Left ventricle myocardium superior (tissue), 1 donor: Measurements from ENCODE around the gene DNAJC4. TPM values are rescaled to one million over a fixed set of nuclear protein-coding genes. Genes with fewer than 3 reads are reported as not detected.

Source experiments
- total RNA-seq: library from RNA; stranded (reverse); fragmentation: NEBNext Ultra II Directional; extraction: Animal tissue kit (Norgen Biotek cat#: 25700); gene quantifications from one replicate; pipeline ENCODE4 v1.2.1, GENCODE V29; 2021
- donor health status: DM: no; HTN: yes; CAD: no; lungs with severe emphysema.

The DNAJC4 gene
- total RNA-seq, 1 donor from 2014 or later: 59.1 TPM

Other genes with a start within 250 kb of the DNAJC4 start
- gene OTUB1, start 244.1 kb upstream of the DNAJC4 start, total RNA-seq: 54.4 TPM
- 0.45 TPM for gene FLRT1, start 194.6 kb upstream of the DNAJC4 start, total RNA-seq
- 139 TPM for gene MACROD1, start 64.4 kb upstream of the DNAJC4 start, total RNA-seq
- 127 TPM for gene STIP1, start 44.4 kb upstream of the DNAJC4 start, total RNA-seq
- 6.9 TPM for gene FERMT3, start 23.8 kb upstream of the DNAJC4 start, total RNA-seq
- 84.9 TPM for gene TRPT1, start 4.4 kb upstream of the DNAJC4 start, total RNA-seq
- gene NUDT22, start 4.3 kb upstream of the DNAJC4 start, total RNA-seq: 73.9 TPM
- 305 TPM for gene VEGFB, start 4.0 kb downstream of the DNAJC4 start, total RNA-seq
- 50.0 TPM for gene FKBP2, start 10.5 kb downstream of the DNAJC4 start, total RNA-seq
- 132 TPM for gene PPP1R14B, start 16.4 kb downstream of the DNAJC4 start, total RNA-seq
- gene PLCB3, start 21.0 kb downstream of the DNAJC4 start, total RNA-seq: 12.0 TPM
- gene BAD, start 54.1 kb downstream of the DNAJC4 start, total RNA-seq: 98.7 TPM
- gene GPR137, start 55.3 kb downstream of the DNAJC4 start, total RNA-seq: 33.6 TPM
- gene KCNK4, start 60.8 kb downstream of the DNAJC4 start, total RNA-seq: not detected
- not detected for gene CATSPERZ, start 69.8 kb downstream of the DNAJC4 start, total RNA-seq
- 256 TPM for gene ESRRA, start 75.0 kb downstream of the DNAJC4 start, total RNA-seq
- gene TRMT112, start 87.0 kb downstream of the DNAJC4 start, total RNA-seq: 83.4 TPM
- 362 TPM for gene PRDX5, start 87.6 kb downstream of the DNAJC4 start, total RNA-seq
- 7.2 TPM for gene CCDC88B, start 109.7 kb downstream of the DNAJC4 start, total RNA-seq
- 15.1 TPM for gene RPS6KA4, start 128.6 kb downstream of the DNAJC4 start, total RNA-seq